ENCODE results near the gene THUMPD3. TPM values are rescaled to one million over a fixed set of nuclear protein-coding genes. Genes with fewer than 3 reads are reported as not detected.

THUMPD3 gene
- total RNA-seq, 1 donor: 42.7 TPM

- Histone ChIP-seq H3K79me2 (ENCODE audit: insufficient read depth, low read length) (peaks cover 94% of the 10 kb centered on the region), H3K36me3 (ENCODE audit: insufficient read depth, low read length) (peaks cover 18% of the 10 kb centered on the region), H4K20me1 (ENCODE audit: insufficient read depth, low read length) (peaks cover 50% of the 10 kb centered on the region), H3K9me3 (ENCODE audit: low read depth, low read length) (no peaks in the 10 kb centered on the region), H3K27ac (ENCODE audit: low read depth, low read length) (peak overlapping the region; percentile 50), H3K4me1 (ENCODE audit: insufficient read depth, low read length) (peaks cover 34% of the 10 kb centered on the region), H3K27me3 (ENCODE audit: insufficient read depth, low read length) (no peaks in the 10 kb centered on the region), H3K4me3 (ENCODE audit: insufficient read depth, low read length) (no peak overlapping the region), H3K4me2 (ENCODE audit: insufficient read depth, low read length) (no peak overlapping the region), H2AFZ (ENCODE audit: low read length) (no peak overlapping the region)
- TF ChIP-seq CTCF (IDR thresholded peaks at IDR 0.05; ENCODE audit: extremely low read depth, low read depth, low read length): no peak
- no peak for DNase-seq (ENCODE audit: insufficient read length, low spot score, missing footprints)
Observed at GRCh38 chr3:9420850-9421549, 58.1 kb downstream of the THUMPD3 start.

GRCh38 chr3:9422712-9423424 lies 60.0 kb downstream of the THUMPD3 start:
- H3K9me3 ChIP-seq (ENCODE audit: low read depth, low read length): no peaks in the 10 kb centered on the region
- TF ChIP-seq CTCF (IDR thresholded peaks at IDR 0.05; ENCODE audit: extremely low read depth, low read depth, low read length): peak; percentile 69
- peaks cover 38% of the 10 kb centered on the region for H4K20me1 ChIP-seq (ENCODE audit: insufficient read depth, low read length)
- no peak overlapping the region for H3K4me3 ChIP-seq (ENCODE audit: insufficient read depth, low read length)
- H3K4me2 ChIP-seq (ENCODE audit: insufficient read depth, low read length): peak overlapping the region; percentile 66
- peaks cover 30% of the 10 kb centered on the region for H3K4me1 ChIP-seq (ENCODE audit: insufficient read depth, low read length)
- peak overlapping the region; percentile 82 for H3K27ac ChIP-seq (ENCODE audit: low read depth, low read length)
- H2AFZ ChIP-seq (ENCODE audit: low read length): peak overlapping the region; percentile 5
- peak; percentile 82 for DNase-seq (ENCODE audit: insufficient read length, low spot score, missing footprints)
- peaks cover 30% of the 10 kb centered on the region for H3K36me3 ChIP-seq (ENCODE audit: insufficient read depth, low read length)
- peaks cover 93% of the 10 kb centered on the region for H3K79me2 ChIP-seq (ENCODE audit: insufficient read depth, low read length)
- H3K27me3 ChIP-seq (ENCODE audit: insufficient read depth, low read length): no peaks in the 10 kb centered on the region

GRCh38 chr3:9428411-9428810 lies 65.6 kb downstream of the THUMPD3 start:
- no peak overlapping the region for H3K4me2 ChIP-seq (ENCODE audit: insufficient read depth, low read length)
- peaks cover 92% of the 10 kb centered on the region for H3K79me2 ChIP-seq (ENCODE audit: insufficient read depth, low read length)
- peaks cover 18% of the 10 kb centered on the region for H4K20me1 ChIP-seq (ENCODE audit: insufficient read depth, low read length)
- peaks cover 85% of the 10 kb centered on the region for H3K36me3 ChIP-seq (ENCODE audit: insufficient read depth, low read length)
- no peaks in the 10 kb centered on the region for H3K27me3 ChIP-seq (ENCODE audit: insufficient read depth, low read length)
- no peak for DNase-seq (ENCODE audit: insufficient read length, low spot score, missing footprints)
- no peak overlapping the region for H3K4me3 ChIP-seq (ENCODE audit: insufficient read depth, low read length)
- no peak for TF ChIP-seq CTCF (IDR thresholded peaks at IDR 0.05; ENCODE audit: extremely low read depth, low read depth, low read length)
- H3K27ac ChIP-seq (ENCODE audit: low read depth, low read length): no peak overlapping the region
- H3K4me1 ChIP-seq (ENCODE audit: insufficient read depth, low read length): peaks cover 7% of the 10 kb centered on the region
- no peak overlapping the region for H2AFZ ChIP-seq (ENCODE audit: low read length)
- H3K9me3 ChIP-seq (ENCODE audit: low read depth, low read length): no peaks in the 10 kb centered on the region

GRCh38 chr3:9430733-9431132 lies 67.9 kb downstream of the THUMPD3 start:
- H3K9me3 ChIP-seq (ENCODE audit: low read depth, low read length): no peaks in the 10 kb centered on the region
- no peak overlapping the region for H3K27ac ChIP-seq (ENCODE audit: low read depth, low read length)
- H2AFZ ChIP-seq (ENCODE audit: low read length): no peak overlapping the region
- peaks cover 96% of the 10 kb centered on the region for H3K36me3 ChIP-seq (ENCODE audit: insufficient read depth, low read length)
- no peak for TF ChIP-seq CTCF (IDR thresholded peaks at IDR 0.05; ENCODE audit: extremely low read depth, low read depth, low read length)
- no peaks in the 10 kb centered on the region for H3K27me3 ChIP-seq (ENCODE audit: insufficient read depth, low read length)
- peaks cover 9% of the 10 kb centered on the region for H4K20me1 ChIP-seq (ENCODE audit: insufficient read depth, low read length)
- no peak overlapping the region for H3K4me2 ChIP-seq (ENCODE audit: insufficient read depth, low read length)
- no peak for DNase-seq (ENCODE audit: insufficient read length, low spot score, missing footprints)
- H3K4me1 ChIP-seq (ENCODE audit: insufficient read depth, low read length): no peaks in the 10 kb centered on the region
- no peak overlapping the region for H3K4me3 ChIP-seq (ENCODE audit: insufficient read depth, low read length)
- peaks cover 90% of the 10 kb centered on the region for H3K79me2 ChIP-seq (ENCODE audit: insufficient read depth, low read length)

Data from osteoblast (primary cell).